22Rv1 (cell line): ENCODE results near the gene COX14.

Experiments
- CTCF ChIP-seq: fragments of 450-650 bp; IDR thresholded peaks from 2 replicates; pipeline ENCODE4 v1.5.1; 2017; ENCODE audit warnings: mild to moderate bottlenecking
- ZFX ChIP-seq: fragments of 450-650 bp; IDR thresholded peaks from 2 replicates; pipeline ENCODE4 v1.6.1; 2017; ENCODE audit warnings: antibody characterized with exemption, borderline replicate concordance

GRCh38 chr12:50084775-50085614 is 27.0 kb upstream of the COX14 start, which contains the start of gene SMARCD1:
- TF ChIP-seq CTCF (peak; percentile 99), ZFX (no peak)
